GM12873 (cell line): ENCODE results near the gene LRRC37B.

Experiments
- CTCF ChIP-seq: IDR thresholded peaks from 2 replicates; pipeline ENCODE4 v1.5.1; 2012; ENCODE audit warnings: low read depth, mild to moderate bottlenecking, moderate library complexity, low read length, control low read depth; ENCODE audit not compliant: insufficient read depth; ENCODE audit errors: missing control alignments

Gene LRRC37B

GRCh38 chr17:32016231-32016630 is 9.0 kb downstream of the LRRC37B start:
- no peak for TF ChIP-seq CTCF

DNA sequence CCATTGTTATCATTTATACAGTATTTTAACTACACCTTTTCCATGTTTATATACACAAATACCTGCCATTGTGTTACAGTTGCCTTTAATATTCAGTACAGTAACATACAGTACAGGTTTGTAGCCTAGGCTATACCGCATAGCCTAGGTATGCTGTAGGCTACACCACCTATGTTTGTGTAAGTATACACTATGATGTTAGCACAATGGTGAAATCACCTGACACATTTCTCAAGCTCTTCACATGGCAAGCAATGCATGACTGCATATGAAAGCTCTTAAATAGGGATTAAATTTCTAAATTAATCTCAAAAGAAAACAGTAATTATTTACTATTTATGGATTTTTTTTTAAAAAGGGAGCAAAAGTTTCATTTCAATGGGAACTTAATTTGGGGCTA is 12.0 kb downstream of the LRRC37B start:
- TF ChIP-seq CTCF = no peak

- no peak for TF ChIP-seq CTCF
These were observed 13.9 kb downstream of the LRRC37B start for GRCh38 chr17:32020943-32021614.

- TF ChIP-seq CTCF = no peak
These were observed 14.4 kb downstream of the LRRC37B start for GRCh38 chr17:32021615-32021955.

DNA sequence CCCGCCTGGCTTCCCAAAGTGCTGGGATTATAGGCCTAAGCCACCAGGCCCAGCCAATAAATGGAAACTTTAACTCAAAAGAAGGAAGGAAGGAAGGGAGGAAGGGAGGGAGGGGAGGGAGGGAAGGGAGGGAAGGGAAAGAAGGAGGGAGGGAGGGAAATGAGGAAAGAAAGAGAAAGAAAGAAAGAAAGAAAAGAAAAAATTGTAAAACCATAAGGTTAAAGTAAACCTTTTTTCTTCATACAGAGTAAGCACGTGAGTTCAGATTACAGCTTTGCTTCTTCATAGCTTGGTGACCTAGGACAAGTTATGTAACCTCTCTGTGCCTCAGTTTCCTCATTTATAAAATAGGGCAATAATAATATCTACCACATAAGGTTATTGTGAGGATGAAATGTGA is 26.0 kb downstream of the LRRC37B start:
- TF ChIP-seq CTCF = no peak

- peak; percentile 42 for TF ChIP-seq CTCF
These were observed 59.9 kb downstream of the LRRC37B start for GRCh38 chr17:32066863-32067642.

DNA sequence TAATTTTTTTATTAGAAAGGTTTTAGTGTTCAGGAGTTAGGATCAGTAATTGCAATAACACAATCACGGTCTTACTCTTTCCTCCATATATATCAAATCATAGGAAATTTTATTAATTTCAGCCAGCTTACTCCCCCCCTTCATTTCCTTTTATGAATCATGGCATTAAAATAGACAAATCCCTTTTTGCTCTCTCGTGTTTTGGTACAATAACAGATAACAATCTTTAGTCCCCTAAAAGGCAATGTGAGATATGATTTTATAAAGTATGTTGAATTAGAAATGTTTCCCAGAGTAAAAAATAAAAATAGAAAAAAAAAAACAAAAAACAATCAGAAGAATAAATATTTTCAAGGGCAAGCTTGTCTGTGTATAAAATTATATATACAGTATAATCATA is 92.5 kb downstream of the LRRC37B start:
- TF ChIP-seq CTCF = no peak
